HepG2 (cell line): ENCODE data around the gene ARID5B. TPM values are rescaled to one million over a fixed set of nuclear protein-coding genes. Genes with fewer than 3 reads are reported as not detected.

Source experiments
- CEBPG ChIP-seq: IDR thresholded peaks from 2 replicates; pipeline ENCODE4 v1.6.1; 2016
- CENPX ChIP-seq: sonication (generic); formaldehyde crosslinking; IDR thresholded peaks from 2 replicates; pipeline ENCODE4 v1.9.0; 2021; ENCODE audit warnings: mild to moderate bottlenecking, missing genetic modification reagents, moderate library complexity
- HBP1 ChIP-seq: IDR thresholded peaks from 2 replicates; pipeline ENCODE4 v1.6.1; 2016; ENCODE audit warnings: low read depth, control low read depth
- HMGXB3 ChIP-seq: sonication (generic); formaldehyde crosslinking; IDR thresholded peaks from 2 replicates; pipeline ENCODE4 v1.4.0; 2020; ENCODE audit warnings: missing genetic modification reagents, borderline replicate concordance
- IRF1 ChIP-seq: sonication (generic); formaldehyde crosslinking; IDR thresholded peaks from 2 replicates; pipeline ENCODE4 v1.4.0; 2020; ENCODE audit warnings: low read depth, mild to moderate bottlenecking, missing genetic modification reagents
- JARID2 ChIP-seq: sonication (generic); formaldehyde crosslinking; IDR thresholded peaks from 2 replicates; pipeline ENCODE4 v1.8.1; 2023; ENCODE audit warnings: missing genetic modification reagents, inconsistent platforms; ENCODE audit not compliant: insufficient replicate concordance
- MXD3 ChIP-seq: IDR thresholded peaks from 2 replicates; pipeline ENCODE4 v1.6.1; 2016; ENCODE audit warnings: mild to moderate bottlenecking, missing biosample characterization, missing genetic modification reagents
- NFYC ChIP-seq: IDR thresholded peaks from 2 replicates; pipeline ENCODE4 v1.6.1; 2016; ENCODE audit warnings: missing genetic modification reagents, missing compliant biosample characterization
- PRDM4 ChIP-seq: sonication (generic); formaldehyde crosslinking; IDR thresholded peaks from 2 replicates; pipeline ENCODE4 v1.9.0; 2021; ENCODE audit warnings: missing genetic modification reagents, borderline replicate concordance
- RXRA ChIP-seq: sonication (generic); formaldehyde crosslinking; IDR thresholded peaks from 2 replicates; pipeline ENCODE4 v1.5.1; 2020; ENCODE audit warnings: missing genetic modification reagents
- SMAD1 ChIP-seq: sonication (generic); formaldehyde crosslinking; IDR thresholded peaks from 2 replicates; pipeline ENCODE4 v1.4.0; 2020; ENCODE audit warnings: missing genetic modification reagents, low read depth, mild to moderate bottlenecking, borderline replicate concordance
- SP2 ChIP-seq: sonication (generic); formaldehyde crosslinking; IDR thresholded peaks from 2 replicates; pipeline ENCODE4 v1.5.1; 2020; ENCODE audit warnings: mild to moderate bottlenecking, missing genetic modification reagents
- ZC3H13 ChIP-seq: sonication (generic); formaldehyde crosslinking; IDR thresholded peaks from 2 replicates; pipeline ENCODE4 v1.8.1; 2023; ENCODE audit warnings: mild to moderate bottlenecking, missing genetic modification reagents, moderate library complexity
- ZGPAT ChIP-seq: IDR thresholded peaks from 2 replicates; pipeline ENCODE4 v1.6.1; 2016; ENCODE audit warnings: mild to moderate bottlenecking
- polyA plus RNA-seq, 8 experiments: library from polyadenylated mRNA; depleted of rRNA in 3 of 8; stranded (reverse) in 7 of 8; unstranded in 1 of 8; fragments of >200 nt; fragmentation: Illumina TruSeq in 4 of 8; extraction: Trizol in 4 of 8; gene quantifications; 2 replicates each; pipeline versions ENCODE4 v1.2.1 to v1.2.3, GENCODE V29; 2011 to 2016; ENCODE audit warnings: low read depth in 4 of 8, missing spikeins in 1 of 8, mixed read lengths in 1 of 8; ENCODE audit not compliant: insufficient read depth in 1 of 8
- total RNA-seq, 5 experiments: library from RNA; depleted of rRNA; stranded (reverse); fragments of >200 nt; fragmentation: Illumina TruSeq; extraction: Trizol; gene quantifications; 2 replicates each; pipeline ENCODE4 v1.2.3, GENCODE V29; 2016; ENCODE audit warnings: low read depth in 1 of 5

Gene ARID5B
- total and polyA plus RNA-seq, 2 of the 13 experiments (the other 11 are each of a cell fraction or from before 2014, with no cell fraction given), result 6.2 to 21.1 TPM

GRCh38 chr10:62098278-62099121, 197.0 kb downstream of the ARID5B start (continued):
- no peak for TF ChIP-seq MXD3 (CRISPR knock-in tag)
- no peak for TF ChIP-seq RXRA (CRISPR knock-in tag)
- peak; percentile 45; the same call in 1 of the 2 replicates for TF ChIP-seq CEBPG (CRISPR knock-in tag)
- TF ChIP-seq HMGXB3 (CRISPR knock-in tag), result no peak
- TF ChIP-seq ZC3H13 (CRISPR knock-in tag), result no peak
- TF ChIP-seq IRF1 (CRISPR knock-in tag), result no peak
- TF ChIP-seq CENPX (CRISPR knock-in tag), result no peak
- no peak for TF ChIP-seq PRDM4 (CRISPR knock-in tag)
- no peak for TF ChIP-seq JARID2 (CRISPR knock-in tag)
- TF ChIP-seq ZGPAT (CRISPR knock-in tag), result no peak; the same call in 1 of the 2 replicates
- no peak for TF ChIP-seq SP2 (CRISPR knock-in tag)
- no peak for TF ChIP-seq NFYC (CRISPR knock-in tag)
- TF ChIP-seq HBP1 (CRISPR knock-in tag), result no peak
- TF ChIP-seq SMAD1 (CRISPR knock-in tag), result no peak
